HepG2 (cell line): ENCODE measurements around the gene CFL1. TPM values are rescaled to one million over a fixed set of nuclear protein-coding genes. Genes with fewer than 3 reads are reported as not detected.

ENCODE experiments used
- ASH2L ChIP-seq: fragments of 300-600, 200-600 bp; sonication (generic); IDR thresholded peaks from 2 replicates; pipeline ENCODE4 v1.7.0; 2017; ENCODE audit warnings: low read depth, mild to moderate bottlenecking, moderate library complexity, mixed read lengths, low read length; ENCODE audit not compliant: insufficient read length
- BHLHE40 ChIP-seq: IDR thresholded peaks from 2 replicates; pipeline ENCODE4 v1.6.1; 2011; ENCODE audit warnings: low read length, improper control_type of control experiment
- CBX5 ChIP-seq: sonication (generic); formaldehyde crosslinking; IDR thresholded peaks from 2 replicates; pipeline ENCODE4 v1.4.0; 2020; ENCODE audit warnings: missing genetic modification reagents, borderline replicate concordance
- KAT7 ChIP-seq: IDR thresholded peaks from 2 replicates; pipeline ENCODE4 v1.6.1; 2018; ENCODE audit warnings: borderline replicate concordance, missing compliant biosample characterization
- KDM1A ChIP-seq: IDR thresholded peaks from 2 replicates; pipeline ENCODE4 v1.6.1; 2016; ENCODE audit warnings: missing compliant biosample characterization
- MTF2 ChIP-seq: sonication (generic); formaldehyde crosslinking; IDR thresholded peaks from 2 replicates; pipeline ENCODE4 v1.5.0; 2020; ENCODE audit warnings: missing genetic modification reagents, borderline replicate concordance
- PRDM4 ChIP-seq: sonication (generic); formaldehyde crosslinking; IDR thresholded peaks from 2 replicates; pipeline ENCODE4 v1.9.0; 2021; ENCODE audit warnings: missing genetic modification reagents, borderline replicate concordance
- REXO4 ChIP-seq: sonication (generic); formaldehyde crosslinking; IDR thresholded peaks from 2 replicates; pipeline ENCODE4 v1.8.0; 2022; ENCODE audit warnings: missing genetic modification reagents, mild to moderate bottlenecking, borderline replicate concordance
- SP140L ChIP-seq: sonication (generic); formaldehyde crosslinking; IDR thresholded peaks from 2 replicates; pipeline ENCODE4 v1.4.0; 2020; ENCODE audit warnings: missing genetic modification reagents, borderline replicate concordance
- SP2 ChIP-seq: sonication (generic); formaldehyde crosslinking; IDR thresholded peaks from 2 replicates; pipeline ENCODE4 v1.5.1; 2020; ENCODE audit warnings: mild to moderate bottlenecking, missing genetic modification reagents
- SRY ChIP-seq: sonication (generic); formaldehyde crosslinking; IDR thresholded peaks from 2 replicates; pipeline ENCODE4 v1.8.0; 2022; ENCODE audit warnings: mild to moderate bottlenecking, missing genetic modification reagents
- TMF1 ChIP-seq: sonication (generic); formaldehyde crosslinking; IDR thresholded peaks from 2 replicates; pipeline ENCODE4 v1.8.1; 2022; ENCODE audit warnings: low read depth, missing genetic modification reagents
- ZEB1 ChIP-seq: IDR thresholded peaks from 2 replicates; pipeline ENCODE4 v1.6.1; 2012; ENCODE audit warnings: mild to moderate bottlenecking, low read depth, inconsistent platforms; ENCODE audit not compliant: insufficient replicate concordance
- ZNF101 ChIP-seq: sonication (generic); formaldehyde crosslinking; IDR thresholded peaks from 2 replicates; pipeline ENCODE4 v1.4.0; 2020; ENCODE audit warnings: mild to moderate bottlenecking, low read depth, missing genetic modification reagents, borderline replicate concordance
- ZNF274 ChIP-seq: sonication (generic); formaldehyde crosslinking; IDR thresholded peaks from 2 replicates; pipeline ENCODE4 v1.5.1; 2020; ENCODE audit warnings: mild to moderate bottlenecking, missing genetic modification reagents
- ZNF343 ChIP-seq: sonication (generic); formaldehyde crosslinking; IDR thresholded peaks from 2 replicates; pipeline ENCODE4 v1.4.0; 2020; ENCODE audit warnings: mild to moderate bottlenecking, missing genetic modification reagents
- ZNF460 ChIP-seq: sonication (generic); formaldehyde crosslinking; IDR thresholded peaks from 2 replicates; pipeline ENCODE4 v1.5.1; 2020; ENCODE audit warnings: missing genetic modification reagents, mild to moderate bottlenecking, borderline replicate concordance
- ZNF501 ChIP-seq: sonication (generic); formaldehyde crosslinking; IDR thresholded peaks from 2 replicates; pipeline ENCODE4 v1.5.1; 2020; ENCODE audit warnings: mild to moderate bottlenecking, moderate library complexity, missing genetic modification reagents
- ZNF563 ChIP-seq: sonication (generic); formaldehyde crosslinking; IDR thresholded peaks from 2 replicates; pipeline ENCODE4 v1.8.0; 2022; ENCODE audit warnings: mild to moderate bottlenecking, moderate library complexity, missing genetic modification reagents
- ZNF746 ChIP-seq: sonication (generic); formaldehyde crosslinking; IDR thresholded peaks from 2 replicates; pipeline ENCODE4 v1.8.0; 2022; ENCODE audit warnings: mild to moderate bottlenecking, missing genetic modification reagents
- ZNF75D ChIP-seq: sonication (generic); formaldehyde crosslinking; IDR thresholded peaks from 2 replicates; pipeline ENCODE4 v1.8.1; 2023; ENCODE audit warnings: missing genetic modification reagents, mild to moderate bottlenecking, borderline replicate concordance
- polyA plus RNA-seq, 8 experiments: library from polyadenylated mRNA; depleted of rRNA in 3 of 8; stranded (reverse) in 7 of 8; unstranded in 1 of 8; fragments of >200 nt; fragmentation: Illumina TruSeq in 4 of 8; extraction: Trizol in 4 of 8; gene quantifications; 2 replicates each; pipeline versions ENCODE4 v1.2.1 to v1.2.3, GENCODE V29; 2011 to 2016; ENCODE audit warnings: low read depth in 4 of 8, missing spikeins in 1 of 8, mixed read lengths in 1 of 8; ENCODE audit not compliant: insufficient read depth in 1 of 8
- total RNA-seq, 5 experiments: library from RNA; depleted of rRNA; stranded (reverse); fragments of >200 nt; fragmentation: Illumina TruSeq; extraction: Trizol; gene quantifications; 2 replicates each; pipeline ENCODE4 v1.2.3, GENCODE V29; 2016; ENCODE audit warnings: low read depth in 1 of 5
- TF ChIP-seq, protein P1 (sequence below): sonication (generic); formaldehyde crosslinking; IDR thresholded peaks from 2 replicates; pipeline ENCODE4 v1.9.0; 2022; ENCODE audit warnings: low read depth, missing genetic modification reagents
- TF ChIP-seq, protein P2 (sequence below): sonication (generic); formaldehyde crosslinking; conservative IDR thresholded peaks from 2 replicates; pipeline ENCODE4 v1.8.1; 2023; ENCODE audit warnings: missing genetic modification reagents
- TF ChIP-seq, protein P3 (sequence below): sonication (generic); formaldehyde crosslinking; IDR thresholded peaks from 2 replicates; pipeline ENCODE4 v1.4.0; 2020; ENCODE audit warnings: missing genetic modification reagents

CFL1 gene
- total and polyA plus RNA-seq, 2 of the 13 experiments (the other 11 are each of a cell fraction or from before 2014, with no cell fraction given), result 379 to 383 TPM

GRCh38 chr11:65859812-65860277 lies 1.9 kb upstream of the CFL1 start (continued):
- TF ChIP-seq TMF1 (CRISPR knock-in tag) (peak; percentile 63; the same call in 1 of the 2 replicates), PRDM4 (CRISPR knock-in tag) (no peak), ZNF563 (CRISPR knock-in tag) (no peak), ZNF75D (CRISPR knock-in tag) (no peak), ASH2L (no peak), ZNF501 (peak; percentile 47; the same call in 1 of the 2 replicates), SP140L (CRISPR knock-in tag) (no peak), KAT7 (CRISPR knock-in tag) (no peak), ZNF101 (CRISPR knock-in tag) (no peak), ZEB1 (no peak), ZNF460 (no peak), KDM1A (CRISPR knock-in tag) (no peak), ZNF274 (CRISPR knock-in tag) (no peak), ZNF343 (CRISPR knock-in tag) (no peak), SP2 (CRISPR knock-in tag) (peak; percentile 12; the same call in 1 of the 2 replicates), ZNF746 (no peak), CBX5 (CRISPR knock-in tag) (no peak), BHLHE40 (0 out of 2 replicates have a peak, but pooled peaks have one; percentile 7), REXO4 (no peak), MTF2 (CRISPR knock-in tag) (no peak), SRY (CRISPR knock-in tag) (no peak)
- TF ChIP-seq, protein P1, sequence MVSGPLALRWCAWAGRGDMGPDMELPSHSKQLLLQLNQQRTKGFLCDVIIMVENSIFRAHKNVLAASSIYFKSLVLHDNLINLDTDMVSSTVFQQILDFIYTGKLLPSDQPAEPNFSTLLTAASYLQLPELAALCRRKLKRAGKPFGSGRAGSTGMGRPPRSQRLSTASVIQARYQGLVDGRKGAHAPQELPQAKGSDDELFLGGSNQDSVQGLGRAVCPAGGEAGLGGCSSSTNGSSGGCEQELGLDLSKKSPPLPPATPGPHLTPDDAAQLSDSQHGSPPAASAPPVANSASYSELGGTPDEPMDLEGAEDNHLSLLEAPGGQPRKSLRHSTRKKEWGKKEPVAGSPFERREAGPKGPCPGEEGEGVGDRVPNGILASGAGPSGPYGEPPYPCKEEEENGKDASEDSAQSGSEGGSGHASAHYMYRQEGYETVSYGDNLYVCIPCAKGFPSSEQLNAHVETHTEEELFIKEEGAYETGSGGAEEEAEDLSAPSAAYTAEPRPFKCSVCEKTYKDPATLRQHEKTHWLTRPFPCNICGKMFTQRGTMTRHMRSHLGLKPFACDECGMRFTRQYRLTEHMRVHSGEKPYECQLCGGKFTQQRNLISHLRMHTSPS (CRISPR knock-in tag), result no peak
- TF ChIP-seq, protein P2, sequence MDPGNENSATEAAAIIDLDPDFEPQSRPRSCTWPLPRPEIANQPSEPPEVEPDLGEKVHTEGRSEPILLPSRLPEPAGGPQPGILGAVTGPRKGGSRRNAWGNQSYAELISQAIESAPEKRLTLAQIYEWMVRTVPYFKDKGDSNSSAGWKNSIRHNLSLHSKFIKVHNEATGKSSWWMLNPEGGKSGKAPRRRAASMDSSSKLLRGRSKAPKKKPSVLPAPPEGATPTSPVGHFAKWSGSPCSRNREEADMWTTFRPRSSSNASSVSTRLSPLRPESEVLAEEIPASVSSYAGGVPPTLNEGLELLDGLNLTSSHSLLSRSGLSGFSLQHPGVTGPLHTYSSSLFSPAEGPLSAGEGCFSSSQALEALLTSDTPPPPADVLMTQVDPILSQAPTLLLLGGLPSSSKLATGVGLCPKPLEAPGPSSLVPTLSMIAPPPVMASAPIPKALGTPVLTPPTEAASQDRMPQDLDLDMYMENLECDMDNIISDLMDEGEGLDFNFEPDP (CRISPR knock-in tag), result no peak
- TF ChIP-seq, protein P3, sequence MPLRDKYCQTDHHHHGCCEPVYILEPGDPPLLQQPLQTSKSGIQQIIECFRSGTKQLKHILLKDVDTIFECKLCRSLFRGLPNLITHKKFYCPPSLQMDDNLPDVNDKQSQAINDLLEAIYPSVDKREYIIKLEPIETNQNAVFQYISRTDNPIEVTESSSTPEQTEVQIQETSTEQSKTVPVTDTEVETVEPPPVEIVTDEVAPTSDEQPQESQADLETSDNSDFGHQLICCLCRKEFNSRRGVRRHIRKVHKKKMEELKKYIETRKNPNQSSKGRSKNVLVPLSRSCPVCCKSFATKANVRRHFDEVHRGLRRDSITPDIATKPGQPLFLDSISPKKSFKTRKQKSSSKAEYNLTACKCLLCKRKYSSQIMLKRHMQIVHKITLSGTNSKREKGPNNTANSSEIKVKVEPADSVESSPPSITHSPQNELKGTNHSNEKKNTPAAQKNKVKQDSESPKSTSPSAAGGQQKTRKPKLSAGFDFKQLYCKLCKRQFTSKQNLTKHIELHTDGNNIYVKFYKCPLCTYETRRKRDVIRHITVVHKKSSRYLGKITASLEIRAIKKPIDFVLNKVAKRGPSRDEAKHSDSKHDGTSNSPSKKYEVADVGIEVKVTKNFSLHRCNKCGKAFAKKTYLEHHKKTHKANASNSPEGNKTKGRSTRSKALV (CRISPR knock-in tag), result no peak
